ENCODE measurements around the gene ISG20.

GRCh38 chr15:88631464-88632028, 7.3 kb upstream of the ISG20 start:
- no peak for TF ChIP-seq CTCF (IDR thresholded peaks at IDR 0.05)
- TF ChIP-seq POLR2A (IDR thresholded peaks at IDR 0.05), result no peak
